NCI-H69 (cell line): ENCODE results near the gene PPID.
"Not testable (repeated sequence)": the region's sequence is repeated elsewhere in the genome, so short reads cannot be mapped to it uniquely, and the experiment has no call there.

ENCODE experiments used
- DNase-seq: peaks from one replicate; lab custom pipeline; 2025; lab: John Stamatoyannopoulos, UW

PPID gene

DNA sequence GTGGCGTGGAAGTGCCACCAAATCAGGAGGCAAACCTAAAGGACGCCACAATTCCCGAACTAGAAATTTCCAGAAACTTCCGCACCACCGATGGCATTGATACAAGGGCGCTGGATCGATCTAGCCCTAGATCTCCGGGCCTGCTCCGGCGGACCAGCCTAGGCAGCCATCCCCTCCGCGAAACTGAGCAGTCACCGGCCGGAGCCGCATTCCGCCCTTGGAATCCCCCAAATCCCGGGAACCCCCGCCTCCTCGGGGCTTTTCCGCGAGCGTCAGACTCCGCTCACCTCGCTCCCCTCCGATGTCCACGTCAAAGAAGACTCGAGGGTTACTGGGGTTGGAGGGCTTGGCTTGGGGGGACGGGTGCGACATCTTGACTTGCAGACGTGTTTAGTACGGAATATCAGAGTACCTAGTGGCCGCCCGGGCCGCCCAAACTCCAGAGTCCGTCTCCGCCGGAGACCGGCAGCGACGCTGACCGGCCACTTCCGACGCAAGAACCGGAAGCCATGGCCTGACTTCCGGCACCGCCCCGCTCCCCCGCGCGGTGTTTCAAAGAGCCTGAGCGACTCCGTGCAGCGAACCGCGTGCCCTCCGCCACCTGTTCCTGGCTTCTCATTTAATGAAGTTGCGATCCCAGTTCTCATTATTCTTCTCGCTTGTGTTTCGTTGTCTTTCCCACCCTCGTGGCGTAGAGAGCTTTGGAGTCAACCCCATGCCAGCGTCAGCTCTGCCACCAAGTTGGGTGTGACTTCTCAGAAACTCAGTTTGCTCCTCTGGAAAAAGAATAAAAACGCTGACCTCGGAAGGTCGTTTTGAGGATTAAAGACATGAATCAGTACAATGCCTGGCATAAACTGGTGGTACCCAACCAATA lies at the start of gene PPID:
Gene PPID (minus strand): TSS at position 480 of the 877 bp plus-strand sequence. CDS start 108 bp downstream, at position 372.
- peak; percentile 91 for DNase-seq

DNA sequence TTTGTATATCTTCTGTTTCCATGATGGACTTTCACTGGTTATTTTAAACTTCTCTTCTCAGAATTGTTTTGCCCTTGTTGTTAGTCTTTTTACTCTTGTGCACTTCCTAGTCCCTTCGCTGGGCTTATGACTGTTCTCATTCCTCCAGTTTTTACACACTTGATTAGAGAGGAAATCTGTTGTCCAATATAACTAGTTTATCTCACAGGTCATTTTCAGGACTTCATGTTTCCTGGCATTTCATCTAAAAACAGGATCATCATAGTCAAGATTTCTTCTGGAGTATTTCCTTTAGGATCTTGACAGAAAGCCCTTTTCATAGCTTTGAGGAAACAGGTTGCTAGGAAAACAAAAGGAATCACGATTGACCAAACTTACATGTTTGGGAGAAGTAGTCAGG lies 48.6 kb upstream of the PPID start:
- peak; percentile 17 for DNase-seq

DNA sequence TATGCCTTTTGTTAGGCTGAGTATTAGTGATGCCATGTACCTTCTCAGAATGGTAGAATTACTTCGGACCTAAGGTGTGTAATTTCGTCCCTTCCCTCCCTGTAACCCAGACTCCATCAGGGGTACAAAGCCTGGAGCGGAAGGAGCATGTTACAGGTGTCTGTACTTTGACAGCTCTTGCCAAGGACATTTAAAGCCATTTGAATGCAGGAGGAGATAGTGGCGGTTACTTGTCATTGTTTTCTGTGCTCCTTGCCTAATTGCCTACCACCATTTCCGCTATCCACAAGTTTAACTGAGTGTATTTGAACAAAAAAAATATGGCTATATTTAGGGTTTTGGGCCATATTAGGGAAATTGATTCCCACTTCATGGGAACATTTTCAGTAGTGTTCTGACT lies 47.5 kb upstream of the PPID start:
- peak; percentile 42 for DNase-seq

DNA sequence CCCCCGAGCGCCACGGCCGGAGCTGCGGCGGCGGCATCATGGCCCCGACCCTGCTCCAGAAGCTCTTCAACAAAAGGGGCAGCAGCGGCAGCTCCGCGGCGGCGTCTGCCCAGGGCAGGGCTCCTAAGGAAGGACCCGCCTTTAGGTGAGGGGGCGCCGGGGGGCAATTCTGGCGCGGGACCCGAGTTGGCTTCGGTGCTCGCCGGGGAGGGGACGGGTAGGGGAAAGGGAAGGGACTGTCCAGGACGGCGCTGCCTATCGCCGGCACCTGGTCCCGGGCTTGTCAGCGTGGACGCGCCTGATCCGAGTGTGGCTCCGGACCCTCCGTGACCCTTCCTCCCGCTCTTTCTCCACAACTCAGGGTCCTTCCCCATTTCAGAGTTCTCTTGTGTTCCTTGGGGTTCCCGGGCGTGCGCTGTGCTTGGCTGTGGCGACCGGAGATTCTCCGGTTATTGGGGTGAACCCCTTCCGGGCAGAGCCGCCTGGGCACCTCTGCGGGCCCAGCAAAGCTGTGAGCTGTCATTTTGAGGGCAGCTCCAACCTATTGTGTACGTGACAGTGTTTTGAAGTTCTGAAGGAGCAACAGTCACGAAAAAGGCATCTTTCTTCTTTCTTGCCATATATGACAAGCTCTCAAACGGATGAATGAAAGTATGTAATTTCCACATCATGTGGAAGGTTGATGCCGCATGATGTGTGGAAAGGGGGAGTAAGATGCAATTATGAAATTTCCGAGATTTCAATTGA lies 46.2 kb upstream of the PPID start:
- DNase-seq: peak; percentile 63

DNA sequence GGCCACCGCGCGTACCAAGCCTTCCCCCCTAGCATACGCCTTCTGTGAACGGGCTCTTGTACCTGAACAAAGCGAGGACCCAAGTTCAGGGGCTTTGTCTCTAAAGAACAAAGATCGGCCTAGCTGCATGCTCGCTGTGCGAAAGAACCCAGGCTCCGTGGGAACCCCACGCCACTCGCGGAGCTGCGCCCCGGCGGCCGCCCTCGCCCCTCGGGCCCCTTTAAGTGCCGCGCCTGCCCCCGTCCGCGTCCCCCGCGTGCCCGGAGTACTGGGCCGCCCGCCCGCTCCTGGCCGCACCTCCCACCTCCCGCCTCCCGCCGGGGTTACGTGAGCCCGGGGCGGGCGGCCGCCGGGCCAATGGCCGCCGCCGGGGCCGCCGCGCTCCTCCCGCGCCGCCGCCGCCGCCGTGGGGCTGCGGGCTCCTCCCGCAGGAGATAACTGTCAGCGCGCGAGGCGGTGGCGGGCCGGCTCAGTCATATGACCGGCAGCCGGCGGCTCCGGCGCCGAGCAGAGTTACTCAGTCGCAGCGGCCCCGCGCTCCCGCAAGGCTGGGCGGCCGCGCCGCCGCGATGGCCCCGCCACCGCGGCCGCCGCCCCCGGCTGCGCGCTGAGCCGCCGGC lies 45.5 kb upstream of the PPID start, which contains the start of gene FNIP2:
Gene FNIP2 (plus strand): TSS at position 472 of the 620 bp plus-strand sequence. CDS start 187 bp downstream, outside the sequence.
- DNase-seq: peak; percentile 88

DNA sequence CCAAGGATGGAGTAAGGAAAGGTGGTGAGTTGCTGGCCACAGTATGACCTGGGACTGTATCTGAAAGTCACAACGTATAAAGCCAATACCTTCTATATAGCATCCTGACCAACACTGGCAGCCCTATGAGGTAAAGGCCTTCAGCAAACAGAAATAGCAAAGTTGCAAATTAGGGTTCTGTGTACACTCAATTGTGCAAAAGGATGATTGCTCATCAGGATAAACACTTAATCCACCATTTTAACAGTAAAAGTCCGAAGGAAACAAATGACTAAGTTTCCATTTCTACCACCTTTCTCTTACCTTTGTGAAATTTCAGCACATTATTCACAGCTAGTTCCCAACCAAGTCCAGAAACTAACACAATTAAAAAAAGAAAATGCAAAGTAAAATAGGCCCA lies 44.3 kb upstream of the PPID start:
- DNase-seq: peak; percentile 8

DNA sequence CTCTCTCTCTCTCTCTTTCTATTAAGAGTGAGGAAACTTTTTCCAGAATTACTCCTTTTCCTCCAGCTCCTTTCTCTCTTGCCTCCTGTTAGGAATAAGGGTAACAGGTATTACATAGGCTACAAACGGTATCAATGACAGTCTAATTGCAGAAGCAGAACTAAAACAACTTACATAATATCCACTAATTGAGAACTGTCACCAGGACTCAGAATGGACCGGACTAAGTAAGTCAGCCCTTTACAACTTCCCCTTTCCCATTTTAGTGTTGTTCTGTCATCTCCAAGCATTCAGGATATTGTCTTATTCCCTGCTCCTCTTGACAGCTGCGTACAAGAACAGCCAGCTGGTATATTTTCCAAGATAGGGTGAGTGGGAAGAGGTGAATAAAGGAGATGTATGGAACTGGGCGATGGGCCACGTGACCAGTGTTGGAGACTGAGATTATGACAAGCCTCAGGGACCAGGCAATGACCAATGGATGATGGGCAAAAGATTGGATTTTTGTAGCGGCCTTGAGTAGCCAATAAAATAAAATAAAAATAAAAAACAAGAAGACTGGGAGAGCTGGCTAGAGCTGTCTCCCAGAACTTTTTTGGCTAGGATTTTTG lies 43.3 kb upstream of the PPID start:
- no peak for DNase-seq

DNA sequence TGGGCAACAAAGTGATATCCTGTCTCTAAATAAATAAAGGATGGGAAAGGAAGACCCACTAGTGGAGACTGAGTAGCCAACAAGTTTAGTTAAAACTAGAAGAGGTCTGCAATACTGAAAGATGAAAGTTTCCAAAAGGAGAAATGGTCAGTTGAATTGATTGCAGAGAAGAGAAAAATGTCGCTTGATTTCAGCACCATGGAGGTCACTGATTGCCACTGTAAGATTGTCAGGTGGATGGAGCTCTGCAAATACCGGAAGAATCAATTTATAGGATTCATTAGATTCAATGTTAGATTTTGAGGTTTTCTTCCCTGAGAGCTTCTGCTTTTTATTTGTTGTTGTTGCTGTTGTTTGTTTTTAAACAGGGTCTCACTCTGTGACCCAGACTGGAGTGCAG lies 40.3 kb upstream of the PPID start:
- DNase-seq: no peak

DNA sequence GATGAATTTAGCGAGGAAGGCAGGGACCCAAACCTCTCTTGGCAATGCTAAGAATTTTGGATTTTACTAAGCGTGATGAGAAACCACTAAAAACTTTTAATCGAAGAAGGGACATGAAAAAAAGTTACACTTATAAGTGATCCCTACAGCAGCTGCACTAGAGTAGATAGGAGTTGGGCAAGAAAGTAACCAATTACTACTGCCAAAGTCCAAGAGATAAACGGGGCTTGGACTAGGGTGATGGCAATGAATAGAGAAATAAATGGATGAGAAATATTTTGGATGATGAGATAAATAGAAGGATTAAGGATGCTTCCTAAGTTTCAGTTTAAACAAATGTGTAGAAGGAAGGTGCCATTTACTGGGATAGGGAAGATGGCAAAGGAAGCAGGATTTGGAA lies 39.4 kb upstream of the PPID start:
- DNase-seq: no peak

DNA sequence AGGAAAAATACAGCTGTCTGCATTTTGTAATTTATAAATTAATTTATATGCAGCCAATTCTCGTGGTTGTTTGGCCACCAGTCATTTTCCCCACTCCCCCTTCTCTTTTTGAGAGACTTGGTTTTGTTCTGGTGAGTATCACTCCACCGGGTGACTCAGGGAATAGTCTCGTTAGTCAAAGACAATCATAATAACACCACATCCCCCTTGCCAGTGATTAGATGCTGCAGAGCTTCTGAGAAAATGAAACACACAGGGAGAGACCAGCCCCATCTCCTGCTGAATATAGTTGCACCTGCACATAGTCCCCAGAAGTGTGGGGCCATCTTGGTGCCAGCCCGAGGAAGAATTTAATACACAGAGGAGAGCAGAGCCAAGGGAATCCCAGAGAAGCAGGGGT lies 37.7 kb upstream of the PPID start:
- DNase-seq: no peak

DNA sequence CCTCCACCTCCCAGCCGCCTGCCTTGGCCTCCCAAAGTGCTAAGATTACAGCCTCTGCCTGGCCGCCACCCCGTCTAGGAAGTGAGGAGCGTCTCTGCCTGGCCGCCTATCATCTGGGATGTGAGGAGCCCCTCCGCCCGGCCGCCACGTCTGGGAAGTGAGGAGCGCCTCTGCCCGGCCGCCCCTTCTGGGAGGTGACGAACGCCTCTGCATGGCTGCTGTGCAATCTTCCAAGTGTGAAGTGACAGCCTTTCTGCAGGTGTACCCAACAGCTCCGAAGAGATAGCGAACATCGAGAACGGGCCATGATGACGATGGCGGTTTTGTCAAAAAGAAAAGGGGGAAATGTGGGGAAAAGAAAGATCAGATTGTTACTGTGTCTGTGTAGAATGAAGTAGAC lies 36.3 kb upstream of the PPID start:
- DNase-seq: not testable (repeated sequence)

DNA sequence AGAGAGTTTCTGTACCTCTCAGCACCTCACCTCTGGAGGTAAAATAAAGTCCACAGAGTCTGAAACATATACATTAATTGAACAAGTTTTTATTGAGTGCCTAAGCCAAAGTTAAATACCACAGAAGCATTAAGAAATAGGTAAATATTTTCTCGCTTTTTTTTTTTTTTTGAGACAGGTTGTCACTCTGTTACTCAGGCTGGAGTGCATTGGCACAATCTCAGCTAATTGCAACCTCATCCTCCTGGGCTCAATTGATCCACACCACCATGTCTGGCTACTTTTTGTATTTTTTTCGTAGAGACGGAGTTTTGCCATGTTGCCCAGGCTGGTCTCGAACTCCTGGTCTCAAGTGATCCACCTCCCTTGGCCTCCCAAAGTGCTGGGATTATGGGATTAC lies 35.5 kb upstream of the PPID start:
- no peak for DNase-seq

DNA sequence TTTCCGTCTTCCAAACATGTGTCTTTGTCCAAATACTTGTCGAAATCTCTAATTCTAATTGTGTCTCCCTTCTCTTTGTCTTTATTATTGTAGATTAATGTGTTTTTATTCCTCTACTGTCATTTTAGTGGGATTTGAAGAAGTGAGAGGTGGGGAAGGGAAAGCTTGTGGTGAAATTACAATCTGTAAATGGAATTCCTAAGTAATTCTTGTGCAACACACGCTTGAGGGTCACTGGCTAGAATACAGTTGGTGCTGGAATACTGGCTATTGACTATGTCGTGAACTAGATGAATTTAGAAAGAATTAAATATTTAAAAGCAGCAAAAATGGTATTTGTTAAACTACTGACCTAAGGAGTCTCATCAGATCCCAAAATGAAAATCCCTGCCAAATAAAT lies 34.9 kb upstream of the PPID start:
- no peak for DNase-seq

DNA sequence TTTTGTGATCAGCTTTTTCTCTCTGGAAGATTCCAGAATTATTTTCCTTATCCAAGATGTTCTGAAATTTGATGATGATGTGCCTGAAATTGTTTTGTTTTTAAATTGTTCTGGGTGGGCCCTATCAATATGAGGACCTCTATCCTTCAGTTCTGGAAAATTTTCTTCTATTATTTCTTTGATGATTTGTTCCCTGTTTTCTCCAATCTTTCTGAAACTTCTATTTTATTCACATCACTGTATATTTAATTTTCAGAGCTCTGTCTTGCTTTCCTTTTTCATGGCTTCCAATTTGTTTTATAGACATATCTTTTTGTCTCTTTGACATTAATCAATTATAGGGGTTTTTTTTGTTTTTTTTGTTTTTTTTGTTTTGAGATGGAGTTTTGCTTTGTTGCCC lies 33.4 kb upstream of the PPID start:
- DNase-seq: no peak

DNA sequence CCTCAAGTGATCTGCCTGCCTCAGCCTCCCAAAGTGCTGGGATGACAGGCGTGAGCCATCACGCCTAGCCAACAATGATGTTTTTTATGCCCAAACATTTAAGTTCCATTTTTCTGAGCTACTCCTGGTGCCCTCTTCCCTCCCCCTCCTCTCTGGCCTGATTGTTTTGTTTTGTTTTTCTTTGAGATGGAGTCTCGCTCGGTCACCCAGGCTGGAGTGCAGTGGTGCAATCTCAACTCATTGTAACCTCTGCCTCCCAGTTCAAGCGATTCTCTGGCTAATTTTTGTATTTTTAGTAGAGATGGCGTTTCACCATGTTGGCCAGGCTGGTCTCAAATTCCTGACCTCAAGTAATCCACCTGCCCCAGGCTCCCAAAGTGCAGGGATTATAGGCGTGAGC lies 32.6 kb upstream of the PPID start:
- not testable (repeated sequence) for DNase-seq

DNA sequence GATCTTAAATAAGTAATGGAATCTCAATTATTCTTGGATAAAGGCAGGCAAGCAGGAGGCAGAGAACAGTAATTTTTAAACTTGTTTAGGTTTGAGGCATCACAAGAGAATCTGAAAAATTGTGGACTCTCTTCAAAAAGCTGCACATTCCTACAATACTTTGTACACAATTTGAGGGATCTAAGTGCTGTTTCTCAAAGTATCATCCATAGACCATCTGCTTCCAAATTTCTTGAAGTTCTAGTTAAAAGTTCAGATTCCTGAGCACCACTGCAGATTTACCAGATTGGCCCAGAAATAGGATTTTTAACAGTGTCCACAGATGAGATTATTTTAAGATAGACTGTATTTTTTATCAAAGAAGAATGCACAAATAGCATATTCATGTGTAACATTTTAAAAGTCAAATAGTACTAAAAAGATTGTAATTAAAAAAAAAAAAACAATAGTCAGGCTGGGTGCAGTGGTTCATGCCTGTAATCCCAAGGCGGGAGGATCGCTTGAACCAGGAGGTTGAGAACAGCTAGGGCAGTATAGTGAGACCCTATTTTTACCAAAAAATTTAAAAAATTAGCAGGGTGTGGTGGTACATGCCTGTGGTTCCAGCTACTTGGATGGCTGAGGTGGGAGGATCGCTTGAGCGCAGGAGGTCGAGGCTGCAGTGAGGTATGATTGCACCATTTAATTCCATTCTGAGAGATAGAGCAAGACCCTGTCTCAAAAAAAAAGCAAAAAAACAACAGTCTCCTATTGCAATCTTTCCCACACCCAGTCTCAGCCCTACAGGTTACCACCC lies 31.4 kb upstream of the PPID start:
- DNase-seq: no peak

DNA sequence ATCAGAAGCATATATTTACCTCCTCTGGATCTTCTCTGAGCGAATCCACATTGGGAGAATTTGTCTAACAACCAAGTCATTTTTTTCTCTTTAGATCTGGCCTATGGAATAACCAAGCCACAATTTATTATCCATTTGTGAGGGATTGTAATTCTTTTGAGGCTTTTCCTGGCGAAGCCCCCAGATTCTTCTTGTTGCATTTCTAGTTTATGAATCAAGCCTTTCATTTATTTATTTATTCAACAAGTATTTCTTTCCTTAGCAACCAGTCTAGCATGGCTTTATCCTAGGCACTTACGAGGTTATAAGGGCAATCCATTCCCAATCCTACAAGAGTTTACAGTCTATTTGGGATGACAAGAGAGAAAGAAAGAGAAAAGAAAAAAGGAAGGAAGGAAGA lies 27.2 kb upstream of the PPID start:
- DNase-seq: no peak

DNA sequence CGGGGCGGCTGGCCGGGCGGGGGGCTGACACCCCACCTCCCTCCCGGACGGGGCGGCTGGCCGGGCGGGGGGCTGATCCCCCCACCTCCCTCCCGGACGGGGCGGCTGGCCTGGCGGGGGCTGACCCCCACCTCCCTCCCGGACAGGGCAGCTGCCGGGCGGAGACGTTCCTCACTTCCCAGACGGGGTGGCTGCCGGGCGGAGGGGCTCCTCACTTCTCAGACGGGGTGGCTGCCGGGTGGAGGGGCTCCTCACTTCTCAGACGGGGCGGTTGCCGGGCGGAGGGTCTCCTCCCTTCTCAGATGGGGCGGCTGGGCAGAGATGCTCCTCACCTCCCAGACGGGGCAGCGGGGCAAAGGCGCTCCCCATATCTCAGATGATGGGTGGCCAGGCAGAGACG lies 23.3 kb upstream of the PPID start:
- not testable (repeated sequence) for DNase-seq

DNA sequence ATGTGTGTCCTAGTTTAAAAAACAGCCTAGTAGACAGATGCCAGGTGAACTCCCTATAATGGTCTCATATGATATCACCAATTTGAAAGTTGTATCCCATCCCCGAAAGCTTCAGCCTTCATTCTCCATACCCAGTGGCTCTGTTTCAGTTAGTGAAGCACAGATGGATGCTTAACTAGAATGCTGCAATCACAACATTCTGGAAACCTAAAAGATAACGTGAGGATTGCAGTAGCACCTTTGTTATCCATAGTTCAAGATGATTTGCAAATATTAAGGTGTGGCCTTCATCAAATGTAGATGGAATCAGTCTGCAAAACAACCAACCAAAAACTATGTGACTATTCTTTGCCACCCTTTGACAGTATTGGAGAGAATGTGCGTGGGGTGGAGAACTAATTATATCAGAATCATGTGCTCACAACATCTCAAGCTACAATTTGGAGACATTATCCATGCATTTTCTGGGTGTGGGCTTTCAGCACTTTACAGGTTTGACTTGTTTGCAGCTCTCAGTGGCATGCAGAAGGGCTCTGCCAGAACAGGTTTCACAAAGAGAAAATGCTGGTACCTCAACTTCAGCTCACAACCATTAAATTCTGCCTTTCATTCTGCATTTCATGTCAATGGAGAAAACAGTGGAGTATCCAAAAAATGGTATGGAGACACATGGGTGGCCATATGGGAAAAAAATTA lies 18.3 kb upstream of the PPID start:
- DNase-seq: no peak

DNA sequence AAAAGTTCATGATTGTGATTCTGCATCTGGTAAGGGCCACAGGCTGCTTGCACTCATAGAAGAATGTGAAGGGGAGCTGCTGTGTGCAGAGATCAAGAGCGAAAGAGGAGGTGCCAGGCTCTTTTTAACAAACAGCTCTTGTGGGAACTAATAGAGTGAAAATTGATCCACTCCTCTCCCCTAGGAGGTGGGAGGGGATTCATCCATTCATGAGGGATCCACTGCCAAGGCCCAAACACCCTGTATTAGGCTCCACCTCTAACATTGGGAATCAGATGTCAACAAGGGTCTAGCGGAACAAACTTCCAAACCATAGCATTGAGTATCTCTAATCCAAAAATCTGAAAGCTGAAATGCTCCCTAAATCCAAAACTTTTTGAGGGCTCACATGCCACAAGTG lies 16.4 kb upstream of the PPID start:
- no peak for DNase-seq

DNA sequence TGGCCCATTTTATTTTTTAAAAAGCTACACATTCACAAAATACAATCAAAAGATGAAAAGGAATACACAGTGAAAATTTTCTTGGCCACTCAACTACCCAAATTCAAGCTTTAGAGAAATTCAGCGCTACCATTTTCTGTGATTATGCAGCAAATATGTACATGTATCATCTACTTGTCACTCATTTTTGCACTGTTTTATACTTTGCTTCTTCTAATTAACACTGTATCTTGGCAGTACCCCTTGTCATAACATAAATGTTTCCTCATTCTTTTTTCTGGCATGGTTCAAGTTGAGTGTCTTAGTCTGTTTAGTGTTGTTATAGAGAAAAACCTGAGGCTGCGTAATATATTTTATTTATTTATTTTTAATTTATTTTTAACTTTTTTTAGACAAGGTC lies 15.7 kb upstream of the PPID start:
- no peak for DNase-seq
